GM12878 (cell line): ENCODE data around the gene MYL6B. TPM values are rescaled to one million over a fixed set of nuclear protein-coding genes. Genes with fewer than 3 reads are reported as not detected.
A peak's percentile ranks its signal among the peaks of the same experiment; 100 is the strongest.

Source experiments
- ATAC-seq: fragments of 200-7000 bp; cut with Tn5 transposase; 3 replicates; pipeline ENCODE4 v1.9.1; 2020; ENCODE audit warnings: mild to moderate bottlenecking, moderate library complexity
- BruUV-seq: library from RNA; stranded (reverse); fragments of 400-500 nt; replicated peaks from 2 replicates; lab custom pipeline; 2021; lab: Mats Ljungman, UMichigan
- CTCF ChIA-PET: fragments of 300-600 bp; sonication (Branson Sonifier 250); formaldehyde crosslinking; extraction: SDS; loops from one replicate; lab custom pipeline; 2021; ENCODE audit warnings: inconsistent platforms; lab: Yijun Ruan, JAX
- POLR2A ChIA-PET: fragments of 350-600 bp; formaldehyde crosslinking; extraction: SDS; loops from one replicate; lab custom pipeline; 2021; ENCODE audit warnings: inconsistent platforms; lab: Charles Lee
- RAD21 ChIA-PET: fragments of 300-600 bp; sonication (Branson Sonifier 250); formaldehyde crosslinking; loops from one replicate; lab custom pipeline; 2023; ENCODE audit warnings: antibody characterized with exemption; ENCODE audit not compliant: unreplicated experiment; lab: Charles Lee
- SMC1A ChIA-PET: fragments of 300-600 bp; sonication (Branson Sonifier 250); formaldehyde crosslinking; loops from one replicate; lab custom pipeline; 2023; ENCODE audit not compliant: unreplicated experiment, uncharacterized antibody; lab: Charles Lee
- DNase-seq: peaks from one replicate; pipeline ENCODE4 v3.0.0-alpha.2; 2011; ENCODE audit warnings: low read depth, low spot score
- FAIRE-seq: peaks from 3 replicates; lab custom pipeline; 2011; peaks lifted over from hg19 to GRCh38; lab: Jason Lieb, UNC
- H2AFZ ChIP-seq: 2 replicates; pipeline ENCODE4 v1.6.0; 2011; ENCODE audit warnings: low read depth, low read length, control low read depth; ENCODE audit not compliant: control insufficient read depth
- H3K27ac ChIP-seq: 2 replicates; pipeline ENCODE4 v1.5.1; 2011; ENCODE audit warnings: control low read depth; ENCODE audit not compliant: control insufficient read depth, insufficient read depth
- H3K27me3 ChIP-seq, 2 experiments: replicated peaks in 1 of 2; 2 replicates each; pipeline versions ENCODE4 v1.6.0 to v1.6.1; 2011; ENCODE audit warnings: low read length in 1 of 2; ENCODE audit not compliant: control insufficient read depth in 2 of 2, insufficient read depth in 2 of 2
- H3K36me3 ChIP-seq, 2 experiments: 2 replicates each; pipeline ENCODE4 v1.5.1; 2011; ENCODE audit warnings: low read length in 1 of 2; ENCODE audit not compliant: control insufficient read depth in 2 of 2, insufficient read depth in 2 of 2
- H3K4me1 ChIP-seq: 2 replicates; pipeline ENCODE4 v1.6.1; 2011; ENCODE audit warnings: mild to moderate bottlenecking, low read length, moderate library complexity, mixed read lengths; ENCODE audit not compliant: control insufficient read depth, insufficient read depth
- H3K4me2 ChIP-seq: 2 replicates; pipeline ENCODE4 v1.6.0; 2011; ENCODE audit warnings: control low read depth; ENCODE audit not compliant: control insufficient read depth, insufficient read depth
- H3K4me3 ChIP-seq: fragments of 200-600 bp; sonication (generic); 2 replicates; pipeline ENCODE4 v1.5.1; 2016
- H3K79me2 ChIP-seq: 2 replicates; pipeline ENCODE4 v1.6.0; 2011; ENCODE audit warnings: low read length; ENCODE audit not compliant: control insufficient read depth, insufficient read depth
- H3K9ac ChIP-seq: 2 replicates; pipeline ENCODE4 v1.8.0; 2011; ENCODE audit warnings: low read length, control low read depth, mixed read lengths; ENCODE audit not compliant: control insufficient read depth, insufficient read depth
- H3K9me3 ChIP-seq: replicated peaks from 3 replicates; pipeline ENCODE4 v1.5.1; 2011; ENCODE audit warnings: mild to moderate bottlenecking, low read length; ENCODE audit not compliant: control insufficient read depth, insufficient read depth
- H4K20me1 ChIP-seq: 2 replicates; pipeline ENCODE4 v1.6.0; 2011; ENCODE audit not compliant: control insufficient read depth, insufficient read depth
- ATF7 ChIP-seq: fragments of 450-650 bp; IDR thresholded peaks from 2 replicates; pipeline ENCODE4 v1.6.1; 2016; ENCODE audit warnings: low read depth, mild to moderate bottlenecking
- CTCF ChIP-seq, 3 experiments: IDR thresholded peaks in 2 of 3; conservative IDR thresholded peaks in 1 of 3; 2 replicates each; pipeline ENCODE4 v1.5.1; 2011; ENCODE audit warnings: low read depth in 3 of 3, low read length in 3 of 3, mild to moderate bottlenecking in 3 of 3, control low read depth in 2 of 3, moderate library complexity in 2 of 3, inconsistent platforms in 1 of 3, mixed read lengths in 1 of 3; ENCODE audit not compliant: control insufficient read depth in 2 of 3, insufficient read depth in 1 of 3; ENCODE audit errors: extremely low read depth in 1 of 3
- EED ChIP-seq: sonication (generic); IDR thresholded peaks from 2 replicates; pipeline ENCODE4 v1.6.1; 2016; ENCODE audit warnings: antibody characterized with exemption, low read depth
- ETV6 ChIP-seq, 2 experiments: fragments of 450-650 bp in 1 of 2; IDR thresholded peaks in 1 of 2; conservative IDR thresholded peaks in 1 of 2; 2 replicates each; pipeline ENCODE4 v1.6.1; 2014; ENCODE audit warnings: antibody characterized with exemption in 1 of 2, borderline replicate concordance in 1 of 2, low read depth in 1 of 2, mild to moderate bottlenecking in 1 of 2, moderate library complexity in 1 of 2
- FOS ChIP-seq: IDR thresholded peaks from 3 replicates; pipeline ENCODE4 v1.6.1; 2011; ENCODE audit warnings: borderline replicate concordance; ENCODE audit not compliant: insufficient read length; ENCODE audit errors: extremely low read depth
- GABPA ChIP-seq: IDR thresholded peaks from 2 replicates; pipeline ENCODE4 v1.6.1; 2014; ENCODE audit warnings: antibody characterized with exemption, low read depth, mild to moderate bottlenecking, inconsistent platforms
- GATAD2B ChIP-seq: fragments of 450-650 bp; conservative IDR thresholded peaks from 2 replicates; pipeline ENCODE4 v1.6.1; 2017; ENCODE audit warnings: low read depth, mild to moderate bottlenecking, moderate library complexity
- MTA3 ChIP-seq: IDR thresholded peaks from 2 replicates; pipeline ENCODE4 v1.6.1; 2012; ENCODE audit warnings: low read length, inconsistent platforms, borderline replicate concordance
- RCOR1 ChIP-seq: conservative IDR thresholded peaks from 2 replicates; pipeline ENCODE4 v1.6.1; 2012; ENCODE audit warnings: low read depth, low read length, improper control_type of control experiment
- SMAD5 ChIP-seq: IDR thresholded peaks from 2 replicates; pipeline ENCODE4 v1.6.1; 2016; ENCODE audit warnings: antibody characterized with exemption, low read depth
- TAF1 ChIP-seq: IDR thresholded peaks from 2 replicates; pipeline ENCODE4 v1.6.1; 2011; ENCODE audit warnings: mild to moderate bottlenecking, low read depth, low read length, borderline replicate concordance
- YBX1 ChIP-seq: fragments of 450-650 bp; IDR thresholded peaks from 2 replicates; pipeline ENCODE4 v1.6.1; 2016; ENCODE audit warnings: antibody characterized with exemption
- YY1 ChIP-seq: IDR thresholded peaks from 2 replicates; pipeline ENCODE4 v1.6.1; 2011; ENCODE audit warnings: low read depth, mild to moderate bottlenecking, low read length
- ZBTB11 ChIP-seq: fragments of 450-650 bp; formaldehyde crosslinking; IDR thresholded peaks from 2 replicates; pipeline ENCODE4 v1.5.0; 2022; ENCODE audit warnings: mild to moderate bottlenecking, missing genetic modification characterization
- ZSCAN29 ChIP-seq: fragments of 450-650 bp; IDR thresholded peaks from 2 replicates; pipeline ENCODE4 v1.6.1; 2017; ENCODE audit warnings: mild to moderate bottlenecking, moderate library complexity
- WGBS: methylation state at CpG from one replicate; pipeline ENCODE4 v1.1.6; 2016; ENCODE audit warnings: low lambda C conversion rate; ENCODE audit not compliant: insufficient replicate concordance, insufficient coverage; ENCODE audit errors: missing lambda C conversion rate; 5-methylcytosine and 5-hydroxymethylcytosine counted together
- in situ Hi-C: fragments of 300-500 bp; cut with MboI; formaldehyde crosslinking; loops from 9 replicates; pipeline ENCODE4 v1.14.3; 2018; ENCODE audit warnings: mixed read lengths
- intact Hi-C: fragments of 100-400 bp; cut with micrococcal nuclease; formaldehyde crosslinking; loops from one replicate; pipeline ENCODE4 v1.14.2; 2022; ENCODE audit not compliant: unreplicated experiment
- polyA plus RNA-seq, 11 experiments: library from polyadenylated mRNA; depleted of rRNA in 4 of 11; unstranded in 6 of 11; stranded (reverse) in 5 of 11; fragments of >200 nt; fragmentation: Nextera tagmentation in 4 of 11; fragmentation: Illumina TruSeq in 1 of 11; extraction: Ambion mirVana in 4 of 11; extraction: Trizol in 1 of 11; gene quantifications; 1 replicate in 1 of 11; 2 replicates in 10 of 11; pipeline versions ENCODE4 v1.2.1 to v1.2.3, GENCODE V29; 2011 to 2016; ENCODE audit warnings: inconsistent platforms in 2 of 11, missing spikeins in 2 of 11, low read depth in 1 of 11
- total RNA-seq, 4 experiments: library from RNA; depleted of rRNA in 3 of 4; stranded (reverse); fragments of >200 nt in 3 of 4; fragmentation: Illumina TruSeq in 1 of 4; extraction: Trizol in 1 of 4; gene quantifications; 2 replicates each; pipeline versions ENCODE4 v1.2.1 to v1.2.3, GENCODE V29; 2013 to 2021
- TF ChIP-seq, protein P1 (sequence below): fragments of 450-650 bp; IDR thresholded peaks from 2 replicates; pipeline ENCODE4 v1.6.1; 2017; ENCODE audit warnings: mild to moderate bottlenecking, low read depth, inconsistent platforms; ENCODE audit not compliant: poor library complexity, severe bottlenecking

The MYL6B gene
- total and polyA plus RNA-seq, 10 of the 15 experiments (the other 5 are each of a cell fraction or from before 2014, with no cell fraction given): 75.5 to 153 (median 114) TPM

- ChIA-PET CTCF (interaction anchor here (0.6 to 2.3 kb wide), 6 partner anchors 12 to 927 kb away, joined by 3 to 8 read pairs (median 3); partner anchors contain the start of genes NEMP1, SMARCC2 and ZC3H10), RAD21 (interaction anchor here (0.5 to 1.9 kb wide), 4 partner anchors 24 to 162 kb away, joined by 3 to 10 read pairs (median 8); partner anchors contain the start of genes ESYT1, SMARCC2 and ZC3H10), POLR2A (interaction anchor here (0.6 to 2.0 kb wide), 12 partner anchors 10 to 148 kb away, joined by 3 to 17 read pairs (median 3); partner anchors contain the start of genes ESYT1, RNF41, RPL41 and ZC3H10), SMC1A (interaction anchor here (0.7 to 1.4 kb wide), 4 partner anchors 8 to 33 kb away, joined by 3 to 6 read pairs (median 5); partner anchors contain the start of genes ESYT1 and ZC3H10)
- 4% methylated on average over 12 of the region's 12 CpGs for WGBS
- TSS peak; percentile 95 for BruUV-seq
- DNase-seq (no peak), FAIRE-seq (peak; percentile 93), ATAC-seq (peak; percentile 87)
- Histone ChIP-seq H2AFZ (peak overlapping the region; percentile 84), H3K9me3 (no peaks in the 10 kb centered on the region), H3K4me2 (peak overlapping the region; percentile 97), H3K4me3 (peak overlapping the region; percentile 84), H3K36me3 (peaks cover 0 to 4% of the 10 kb centered on the region in 2 experiments; a peak in 1 of 4 replicates), H3K27ac (peak overlapping the region; percentile 95), H3K9ac (peak overlapping the region; percentile 95), H4K20me1 (no peaks in the 10 kb centered on the region), H3K79me2 (peaks cover 18% of the 10 kb centered on the region), H3K27me3 (no peaks in the 10 kb centered on the region), H3K4me1 (peaks cover 15% of the 10 kb centered on the region)
- in situ Hi-C loops: no loop called here
- intact Hi-C loops: loop anchor here (1.0 to 5.0 kb wide), 2 partner anchors 25 to 34 kb away; partner anchors contain the start of genes RPL41 and ZC3H10
- TF ChIP-seq ZSCAN29: no peak
- TF ChIP-seq MTA3: 0 out of 2 replicates have a peak, but pooled peaks have one; percentile 31
- peak; percentile 5; the same call in 1 of the 2 replicates for TF ChIP-seq YY1
- no peak for TF ChIP-seq ZBTB11 (CRISPR knock-in tag)
- TF ChIP-seq TAF1: no peak
- peak in 2 of 3 experiments; percentile 57 to 60; a peak in 5 of 6 replicates for TF ChIP-seq CTCF (IDR thresholded peaks at IDR 0.05 in 2 of 3, conservative IDR thresholded peaks at IDR 0.05 in 1 of 3; ENCODE audit: control insufficient read depth in 2 of 3, extremely low read depth in 1 of 3, insufficient read depth in 1 of 3, low read depth in 3 of 3, low read length in 3 of 3)
- TF ChIP-seq, protein P1, sequence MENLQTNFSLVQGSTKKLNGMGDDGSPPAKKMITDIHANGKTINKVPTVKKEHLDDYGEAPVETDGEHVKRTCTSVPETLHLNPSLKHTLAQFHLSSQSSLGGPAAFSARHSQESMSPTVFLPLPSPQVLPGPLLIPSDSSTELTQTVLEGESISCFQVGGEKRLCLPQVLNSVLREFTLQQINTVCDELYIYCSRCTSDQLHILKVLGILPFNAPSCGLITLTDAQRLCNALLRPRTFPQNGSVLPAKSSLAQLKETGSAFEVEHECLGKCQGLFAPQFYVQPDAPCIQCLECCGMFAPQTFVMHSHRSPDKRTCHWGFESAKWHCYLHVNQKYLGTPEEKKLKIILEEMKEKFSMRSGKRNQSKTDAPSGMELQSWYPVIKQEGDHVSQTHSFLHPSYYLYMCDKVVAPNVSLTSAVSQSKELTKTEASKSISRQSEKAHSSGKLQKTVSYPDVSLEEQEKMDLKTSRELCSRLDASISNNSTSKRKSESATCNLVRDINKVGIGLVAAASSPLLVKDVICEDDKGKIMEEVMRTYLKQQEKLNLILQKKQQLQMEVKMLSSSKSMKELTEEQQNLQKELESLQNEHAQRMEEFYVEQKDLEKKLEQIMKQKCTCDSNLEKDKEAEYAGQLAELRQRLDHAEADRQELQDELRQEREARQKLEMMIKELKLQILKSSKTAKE: no peak
- TF ChIP-seq GATAD2B: no peak
- no peak for TF ChIP-seq SMAD5
- TF ChIP-seq GABPA: no peak
- no peak for TF ChIP-seq RCOR1
- TF ChIP-seq ETV6 (conservative IDR thresholded peaks at IDR 0.05 in 1 of 2, IDR thresholded peaks at IDR 0.05 in 1 of 2; ENCODE audit: borderline replicate concordance in 1 of 2, low read depth in 1 of 2): no peak
- no peak for TF ChIP-seq ATF7
- TF ChIP-seq EED: 0 out of 2 replicates have a peak, but pooled peaks have one; percentile 8
- TF ChIP-seq FOS: no peak
- no peak for TF ChIP-seq YBX1
These were observed 685 bp upstream of the MYL6B start for GRCh38 chr12:56151672-56152131.
